ENCODE data around the gene TCEA2.

Gene TCEA2

GRCh38 chr20:64062596-64063388 is at the start of gene TCEA2:
Gene TCEA2, plus strand, starts transcription at chr20:64063198. Its CDS starts 115 bp downstream, at chr20:64063313.
- DNase-seq (ENCODE audit: low spot score), result peak; percentile 97

- no peak for DNase-seq (ENCODE audit: low spot score)
Measured at GRCh38 chr20:64015635-64016034, 47.4 kb upstream of the TCEA2 start.

- DNase-seq (ENCODE audit: low spot score), result no peak
Measured at GRCh38 chr20:64021124-64021975, 41.6 kb upstream of the TCEA2 start.

- no peak for DNase-seq (ENCODE audit: low spot score)
Measured at GRCh38 chr20:64022671-64023360, 40.2 kb upstream of the TCEA2 start.

- DNase-seq (ENCODE audit: low spot score), result no peak
Measured at GRCh38 chr20:64023361-64024140, 39.4 kb upstream of the TCEA2 start.

- no peak for DNase-seq (ENCODE audit: low spot score)
Measured at GRCh38 chr20:64024141-64024990, 38.6 kb upstream of the TCEA2 start.

GRCh38 chr20:64025101-64025825 is 37.7 kb upstream of the TCEA2 start:
- no peak for DNase-seq (ENCODE audit: low spot score)

- DNase-seq (ENCODE audit: low spot score), result no peak
Measured at GRCh38 chr20:64025826-64026412, 37.1 kb upstream of the TCEA2 start.

GRCh38 chr20:64027981-64028685 is 34.9 kb upstream of the TCEA2 start:
- DNase-seq (ENCODE audit: low spot score), result no peak

GRCh38 chr20:64029293-64030117 is 33.5 kb upstream of the TCEA2 start:
- DNase-seq (ENCODE audit: low spot score), result no peak

GRCh38 chr20:64030371-64031134 is 32.4 kb upstream of the TCEA2 start:
- no peak for DNase-seq (ENCODE audit: low spot score)

- DNase-seq (ENCODE audit: low spot score), result no peak
Measured at GRCh38 chr20:64031822-64032314, 31.1 kb upstream of the TCEA2 start.

- no peak for DNase-seq (ENCODE audit: low spot score)
Measured at GRCh38 chr20:64032706-64033624, 30.0 kb upstream of the TCEA2 start.

GRCh38 chr20:64033981-64034493 is 29.0 kb upstream of the TCEA2 start:
- DNase-seq (ENCODE audit: low spot score), result no peak

GRCh38 chr20:64035066-64035932 is 27.7 kb upstream of the TCEA2 start:
- DNase-seq (ENCODE audit: low spot score), result no peak
